Trophoblast cell (in vitro differentiated cells and primary cell): ENCODE results near the gene REEP1.
"Not testable (repeated sequence)": the region's sequence is repeated elsewhere in the genome, so short reads cannot be mapped to it uniquely, and the experiment has no call there.

Experiments used
- DNase-seq, 2 donors: peaks; one replicate each; pipeline ENCODE4 v3.0.0-alpha.2; 2016
- H2AFZ ChIP-seq: 2 replicates; pipeline ENCODE4 v1.6.1; 2013; ENCODE audit warnings: low read length, moderate library complexity, mild to moderate bottlenecking; ENCODE audit not compliant: insufficient read depth, poor library complexity
- H2AK5ac ChIP-seq: 2 replicates; pipeline ENCODE4 v1.6.1; 2013; ENCODE audit warnings: mild to moderate bottlenecking, low read length
- H2BK120ac ChIP-seq: 2 replicates; pipeline ENCODE4 v1.6.1; 2013; ENCODE audit warnings: low read length, mild to moderate bottlenecking, moderate library complexity; ENCODE audit not compliant: insufficient read depth, poor library complexity
- H2BK12ac ChIP-seq: 2 replicates; pipeline ENCODE4 v1.6.1; 2013; ENCODE audit warnings: mild to moderate bottlenecking, low read length, moderate library complexity
- H2BK5ac ChIP-seq: 2 replicates; pipeline ENCODE4 v1.6.1; 2013; ENCODE audit warnings: low read length, low read depth, moderate library complexity, mild to moderate bottlenecking; ENCODE audit not compliant: poor library complexity
- H3K14ac ChIP-seq: 2 replicates; pipeline ENCODE4 v1.6.1; 2013; ENCODE audit warnings: mild to moderate bottlenecking, low read length
- H3K18ac ChIP-seq: 2 replicates; pipeline ENCODE4 v1.6.1; 2013; ENCODE audit warnings: mild to moderate bottlenecking, low read length
- H3K23ac ChIP-seq: 2 replicates; pipeline ENCODE4 v1.6.1; 2013; ENCODE audit warnings: low read length
- H3K27ac ChIP-seq: 2 replicates; pipeline ENCODE4 v1.5.1; 2013; ENCODE audit warnings: low read depth, mild to moderate bottlenecking, inconsistent platforms, low read length, moderate library complexity
- H3K27me3 ChIP-seq: 2 replicates; pipeline ENCODE4 v1.6.1; 2013; ENCODE audit warnings: inconsistent platforms, mild to moderate bottlenecking, low read length, moderate library complexity; ENCODE audit not compliant: insufficient read depth
- H3K36me3 ChIP-seq, 2 experiments: 1 replicate in 1 of 2; 2 replicates in 1 of 2; pipeline ENCODE4 v1.6.1; 2013; ENCODE audit warnings: low read length in 2 of 2, mild to moderate bottlenecking in 2 of 2, moderate library complexity in 1 of 2; ENCODE audit not compliant: insufficient read depth in 2 of 2, control insufficient read depth in 1 of 2
- H3K4ac ChIP-seq: 2 replicates; pipeline ENCODE4 v1.6.1; 2013; ENCODE audit warnings: low read depth, mild to moderate bottlenecking, low read length, moderate library complexity
- H3K4me1 ChIP-seq, 2 experiments: 1 replicate in 1 of 2; 2 replicates in 1 of 2; pipeline ENCODE4 v1.6.1; 2013; ENCODE audit warnings: low read length in 2 of 2, mild to moderate bottlenecking in 2 of 2, moderate library complexity in 1 of 2; ENCODE audit not compliant: insufficient read depth in 2 of 2, control insufficient read depth in 1 of 2
- H3K4me2 ChIP-seq: 2 replicates; pipeline ENCODE4 v1.6.1; 2013; ENCODE audit warnings: inconsistent platforms, mild to moderate bottlenecking, low read length, moderate library complexity
- H3K4me3 ChIP-seq: 2 replicates; pipeline ENCODE4 v1.5.1; 2013; ENCODE audit warnings: mild to moderate bottlenecking, low read depth, low read length, inconsistent platforms
- H3K79me1 ChIP-seq: one replicate; pipeline ENCODE4 v1.6.1; 2013; ENCODE audit warnings: low read length
- H3K79me2 ChIP-seq: 2 replicates; pipeline ENCODE4 v1.6.1; 2013; ENCODE audit warnings: low read length, mild to moderate bottlenecking; ENCODE audit not compliant: control insufficient read depth, insufficient read depth, poor library complexity
- H3K9ac ChIP-seq: 2 replicates; pipeline ENCODE4 v1.6.1; 2013; ENCODE audit warnings: mild to moderate bottlenecking, low read length
- H3K9me3 ChIP-seq: 2 replicates; pipeline ENCODE4 v1.6.1; 2013; ENCODE audit warnings: low read depth, mild to moderate bottlenecking, control low read depth, inconsistent platforms, low read length; ENCODE audit not compliant: insufficient read depth
- H4K12ac ChIP-seq: 2 replicates; pipeline ENCODE4 v1.6.1; 2013; ENCODE audit warnings: low read depth, mild to moderate bottlenecking, low read length, moderate library complexity
- H4K8ac ChIP-seq: 2 replicates; pipeline ENCODE4 v1.6.1; 2013; ENCODE audit warnings: low read depth, mild to moderate bottlenecking, low read length, moderate library complexity
- H4K91ac ChIP-seq: one replicate; pipeline ENCODE4 v1.6.1; 2013; ENCODE audit warnings: low read depth, mild to moderate bottlenecking, low read length, moderate library complexity
- WGBS: extraction: QIAGEN DNeasy Blood & Tissue Kit; methylation state at CpG from one replicate; pipeline ENCODE4 v1.1.7; 2013; ENCODE audit warnings: missing lambda C conversion rate; ENCODE audit not compliant: insufficient read length, insufficient coverage; ENCODE audit errors: extremely low coverage; 5-methylcytosine and 5-hydroxymethylcytosine counted together

Gene REEP1

GRCh38 chr2:86201671-86202335, 135.6 kb downstream of the REEP1 start:
- Histone ChIP-seq H3K18ac (no peak overlapping the region), H3K4me3 (no peak overlapping the region), H4K8ac (no peak overlapping the region), H2BK12ac (no peak overlapping the region), H3K27ac (no peak overlapping the region), H3K14ac (no peak overlapping the region), H3K23ac (no peak overlapping the region), H3K4me1 (no peaks in the 10 kb centered on the region), H3K79me1 (peaks cover 3% of the 10 kb centered on the region), H3K36me3 (peaks cover 0 to 5% of the 10 kb centered on the region in 2 experiments), H2AFZ (no peak overlapping the region), H3K79me2 (peaks cover 3% of the 10 kb centered on the region), H3K4me2 (no peak overlapping the region), H3K4ac (no peak overlapping the region), H2AK5ac (no peak overlapping the region), H3K27me3 (no peaks in the 10 kb centered on the region), H2BK120ac (no peak overlapping the region), H4K91ac (no peak overlapping the region), H3K9ac (no peak overlapping the region), H2BK5ac (no peak overlapping the region), H3K9me3 (no peaks in the 10 kb centered on the region), H4K12ac (no peak overlapping the region)
- no peak for DNase-seq
- no CpG with 5 or more reads among the region's 8 CpGs for WGBS

DNA sequence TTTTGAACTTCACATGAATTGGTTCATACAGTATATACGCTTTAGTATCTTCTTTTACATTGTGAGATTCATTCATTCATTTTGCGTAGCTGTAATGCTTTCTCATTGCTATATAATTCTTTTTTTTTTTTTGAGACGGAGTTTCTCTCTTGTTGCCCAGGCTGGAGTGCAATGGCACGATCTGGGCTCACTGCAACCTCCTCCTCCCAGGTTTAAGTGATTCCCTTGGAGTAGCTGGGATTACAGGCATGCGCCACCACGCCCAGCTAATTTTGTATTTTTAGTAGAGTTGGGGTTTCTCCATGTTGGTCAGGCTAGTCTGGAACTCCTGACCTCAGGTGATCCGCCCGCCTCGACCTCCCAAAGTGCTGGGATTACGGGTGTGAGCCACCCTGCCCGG, 136.9 kb downstream of the REEP1 start:
- H2AFZ ChIP-seq, H3K36me3 ChIP-seq, H3K23ac ChIP-seq, H3K4me1 ChIP-seq, H3K4ac ChIP-seq, H2BK120ac ChIP-seq, H4K12ac ChIP-seq, H3K4me2 ChIP-seq, H3K27me3 ChIP-seq, H3K9ac ChIP-seq, H3K18ac ChIP-seq, H4K91ac ChIP-seq, H2BK12ac ChIP-seq, H3K79me2 ChIP-seq, H2AK5ac ChIP-seq, H3K9me3 ChIP-seq, H3K4me3 ChIP-seq, DNase-seq, H4K8ac ChIP-seq, H2BK5ac ChIP-seq, H3K14ac ChIP-seq, H3K79me1 ChIP-seq, H3K27ac ChIP-seq: not testable (repeated sequence)
- no CpG with 5 or more reads among the region's 11 CpGs for WGBS

- Histone ChIP-seq H3K4me2 (peak overlapping the region; percentile 91), H3K14ac (peak overlapping the region; percentile 48), H3K36me3 (no peaks in the 10 kb centered on the region), H2AK5ac (no peak overlapping the region), H3K4me3 (peak overlapping the region; percentile 82), H3K27ac (no peak overlapping the region), H3K18ac (no peak overlapping the region), H4K8ac (peak overlapping the region; percentile 88), H3K79me1 (peaks cover 11% of the 10 kb centered on the region), H3K4me1 (peaks cover 3 to 5% of the 10 kb centered on the region in 2 experiments), H2BK5ac (no peak overlapping the region), H3K79me2 (peaks cover 10% of the 10 kb centered on the region), H3K27me3 (no peaks in the 10 kb centered on the region), H2AFZ (peak overlapping the region; percentile 77), H4K91ac (peak overlapping the region; percentile 55), H3K4ac (peak overlapping the region; percentile 71), H3K9me3 (no peaks in the 10 kb centered on the region), H3K23ac (no peak overlapping the region), H3K9ac (peak overlapping the region; percentile 86), H4K12ac (peak overlapping the region; percentile 83), H2BK12ac (no peak overlapping the region), H2BK120ac (no peak overlapping the region)
- no CpG with 5 or more reads among the region's 8 CpGs for WGBS
- DNase-seq, result no peak
Observed at GRCh38 chr2:86199834-86200177, 137.6 kb downstream of the REEP1 start.

GRCh38 chr2:86195808-86196387, 141.5 kb downstream of the REEP1 start:
- no peaks in the 10 kb centered on the region for H3K36me3 ChIP-seq
- peak overlapping the region; percentile 97 for H4K12ac ChIP-seq
- peak overlapping the region; percentile 66 for H3K9ac ChIP-seq
- H3K4me2 ChIP-seq, result peak overlapping the region; percentile 98
- peak overlapping the region; percentile 67 for H3K14ac ChIP-seq
- H3K23ac ChIP-seq, result no peak overlapping the region
- H3K27ac ChIP-seq, result peak overlapping the region; percentile 75
- WGBS, result no CpG with 5 or more reads among the region's 23 CpGs
- peak overlapping the region; percentile 87 for H3K4ac ChIP-seq
- no peaks in the 10 kb centered on the region for H3K9me3 ChIP-seq
- H3K4me1 ChIP-seq, result peaks cover 5 to 9% of the 10 kb centered on the region in 2 experiments
- peak; percentile 25 to 51 for DNase-seq
- peaks cover 11% of the 10 kb centered on the region for H3K79me1 ChIP-seq
- peak overlapping the region; percentile 32 for H2AFZ ChIP-seq
- peak overlapping the region; percentile 85 for H4K8ac ChIP-seq
- H3K79me2 ChIP-seq, result peaks cover 12% of the 10 kb centered on the region
- H3K4me3 ChIP-seq, result peak overlapping the region; percentile 92
- no peaks in the 10 kb centered on the region for H3K27me3 ChIP-seq
- H4K91ac ChIP-seq, result peak overlapping the region; percentile 87
- H2BK12ac ChIP-seq, result no peak overlapping the region
- H3K18ac ChIP-seq, result peak overlapping the region; percentile 66
- H2AK5ac ChIP-seq, result peak overlapping the region; percentile 99
- H2BK5ac ChIP-seq, result peak overlapping the region; percentile 21
- peak overlapping the region; percentile 26 for H2BK120ac ChIP-seq
